GM19438 (cell line): Measurements from ENCODE around the gene PLLP.

Experiments
- ATAC-seq: cut with Tn5 transposase; IDR thresholded peaks from one replicate; pipeline ENCODE4 v1.9.1; 2021; ENCODE audit warnings: low read depth; ENCODE audit not compliant: unreplicated experiment

PLLP gene

DNA sequence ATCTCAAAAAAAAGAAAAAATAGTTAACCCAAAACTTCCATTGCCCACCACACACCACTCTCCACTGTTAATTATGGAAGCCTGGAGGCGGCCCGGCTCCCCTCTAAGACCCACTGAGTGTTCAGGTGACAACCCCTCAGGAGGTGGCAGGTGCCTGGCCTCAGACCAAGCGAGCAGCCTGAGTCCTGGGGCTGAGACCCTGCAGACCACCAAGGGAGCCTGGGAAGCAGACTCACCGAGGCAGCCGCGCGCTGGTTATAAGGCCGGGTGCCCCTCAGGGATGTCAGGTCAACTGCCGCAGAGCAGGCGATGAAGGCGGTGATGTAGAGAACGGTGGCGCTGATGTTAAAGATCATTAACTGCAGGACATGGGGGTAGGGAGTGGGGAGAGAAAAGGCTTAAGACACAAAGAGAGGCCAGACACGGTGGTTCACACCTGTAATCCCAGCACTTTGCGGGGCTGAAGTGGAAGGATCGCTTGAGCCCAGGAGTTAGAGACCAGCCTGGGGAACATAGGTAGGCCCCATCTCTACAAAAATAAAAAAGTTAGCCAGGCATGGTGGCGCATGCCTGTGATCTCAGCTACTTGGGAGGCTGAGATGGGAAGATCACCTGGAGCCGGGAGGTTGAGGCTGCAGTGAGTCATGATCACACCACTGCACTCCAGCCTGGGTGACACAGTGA, 26.1 kb downstream of the PLLP start:
- no peak for ATAC-seq

DNA sequence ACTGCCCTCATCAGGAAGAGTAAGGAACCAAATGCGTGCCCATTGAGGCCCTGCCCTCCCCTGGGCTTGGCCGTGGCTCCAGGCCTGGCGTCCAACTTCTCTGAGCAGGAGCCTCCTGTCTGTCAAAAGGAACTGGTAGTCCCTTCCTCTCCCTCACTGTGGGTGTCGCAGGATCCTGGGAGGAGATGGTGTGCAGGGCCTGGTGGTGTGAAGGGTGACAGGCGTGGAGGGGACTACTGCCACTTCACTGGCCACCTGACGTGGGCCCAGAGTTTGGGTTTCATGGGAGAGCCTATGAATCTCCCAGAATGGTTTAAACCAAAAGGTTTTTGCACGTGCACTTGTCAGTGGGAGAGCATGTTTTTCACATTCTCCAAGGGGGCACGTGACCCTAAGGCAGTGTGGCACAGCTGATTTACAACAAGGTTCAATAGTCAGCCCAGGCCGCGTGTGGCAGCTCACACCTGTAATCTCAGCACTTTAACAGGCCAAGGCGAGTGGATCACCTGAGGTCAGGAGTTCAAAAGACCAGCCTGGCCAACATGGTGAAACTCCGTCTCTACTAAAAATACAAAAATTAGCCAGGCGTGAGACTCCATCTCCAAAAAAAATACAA, 26.9 kb downstream of the PLLP start:
- ATAC-seq = no peak

DNA sequence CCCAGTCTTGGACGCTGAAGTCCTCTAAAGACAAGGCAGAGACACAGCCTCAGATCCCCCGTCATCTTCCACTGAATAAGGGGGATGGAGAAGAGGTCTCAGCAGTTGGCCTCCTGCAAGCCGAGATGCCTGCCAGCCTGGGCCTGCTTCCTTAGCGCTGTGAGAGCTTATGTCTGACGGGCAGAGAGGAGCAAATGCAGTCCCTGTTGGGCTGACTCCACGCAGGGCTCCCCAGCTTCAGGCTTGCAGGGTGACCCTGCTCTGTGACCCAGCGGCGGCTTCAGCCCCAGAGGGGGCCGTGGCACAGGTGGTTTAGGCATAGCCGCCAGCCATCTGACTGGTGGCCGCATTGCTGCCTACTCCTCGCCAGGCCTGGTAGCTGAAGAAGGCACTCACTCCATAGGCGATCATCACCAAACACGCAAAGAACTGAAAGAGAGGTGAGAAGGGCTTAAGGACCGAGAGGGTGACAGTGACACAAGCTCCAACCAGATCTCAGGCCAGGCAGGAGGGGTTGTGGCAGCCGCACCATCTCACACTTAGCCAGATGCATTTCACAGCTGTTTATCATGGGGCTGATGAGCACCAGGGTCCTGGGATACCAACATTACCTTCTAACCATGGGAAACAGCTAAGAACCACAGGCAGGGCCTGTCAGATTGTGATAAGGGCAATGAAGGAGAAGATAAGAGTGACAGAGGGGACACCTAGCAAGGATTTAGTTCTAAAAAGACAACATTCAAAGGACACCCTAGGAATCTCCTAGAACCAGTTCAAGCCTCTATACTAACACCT, 27.7 kb downstream of the PLLP start:
- no peak for ATAC-seq

DNA sequence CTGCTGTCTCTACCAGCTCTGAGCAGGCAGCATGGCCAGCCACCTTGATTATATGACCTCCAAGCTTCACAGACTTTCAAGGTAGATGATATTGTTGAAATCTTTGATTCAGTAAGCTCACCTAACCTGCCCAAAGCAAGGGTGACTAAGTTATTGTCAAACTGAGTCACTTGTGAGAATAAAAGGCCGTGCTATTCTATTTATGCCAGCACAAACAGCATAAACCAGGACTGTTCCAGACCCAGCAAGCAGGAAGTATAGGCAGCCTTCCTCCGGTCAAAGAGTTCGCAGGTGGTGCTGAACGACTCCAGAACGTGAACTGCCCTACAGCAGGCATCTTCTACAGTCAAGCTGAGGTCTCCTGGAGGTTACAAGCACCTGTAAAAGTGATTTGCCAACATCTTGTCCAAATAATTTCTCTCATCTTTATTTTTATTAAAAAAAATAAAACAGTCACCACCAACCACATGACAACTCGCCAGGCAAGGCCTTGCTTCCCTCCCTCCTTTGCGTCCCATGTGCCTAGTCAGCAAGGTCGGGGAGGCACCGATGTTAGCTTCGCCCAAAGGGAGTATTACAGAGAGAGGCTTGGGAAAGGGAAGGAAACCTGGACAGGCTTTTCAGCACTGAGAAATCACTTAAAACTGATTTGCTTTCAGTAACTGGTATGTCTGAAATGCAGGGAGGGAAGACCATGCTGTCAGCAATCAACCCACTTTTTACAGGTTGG, 28.6 kb downstream of the PLLP start:
- ATAC-seq = no peak

DNA sequence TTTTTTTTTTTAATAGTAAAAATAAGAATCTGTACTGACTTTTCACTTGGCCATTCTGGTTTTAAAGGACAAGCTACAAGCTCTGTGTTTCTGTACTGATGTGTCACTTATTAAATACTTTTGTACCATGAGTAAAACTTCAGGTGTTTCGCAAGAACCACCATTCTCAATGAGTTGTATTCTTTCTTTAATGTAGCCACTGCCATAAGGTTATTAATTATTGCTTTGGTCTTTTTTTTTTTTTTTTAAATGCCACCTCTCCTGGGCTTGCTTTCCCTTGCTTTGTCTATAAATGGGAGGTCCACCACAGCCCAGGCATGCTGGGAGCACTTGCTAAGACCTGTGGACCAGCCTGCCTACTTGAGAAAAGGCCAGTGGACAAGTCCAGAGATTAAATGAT, 31.0 kb downstream of the PLLP start:
- no peak for ATAC-seq

DNA sequence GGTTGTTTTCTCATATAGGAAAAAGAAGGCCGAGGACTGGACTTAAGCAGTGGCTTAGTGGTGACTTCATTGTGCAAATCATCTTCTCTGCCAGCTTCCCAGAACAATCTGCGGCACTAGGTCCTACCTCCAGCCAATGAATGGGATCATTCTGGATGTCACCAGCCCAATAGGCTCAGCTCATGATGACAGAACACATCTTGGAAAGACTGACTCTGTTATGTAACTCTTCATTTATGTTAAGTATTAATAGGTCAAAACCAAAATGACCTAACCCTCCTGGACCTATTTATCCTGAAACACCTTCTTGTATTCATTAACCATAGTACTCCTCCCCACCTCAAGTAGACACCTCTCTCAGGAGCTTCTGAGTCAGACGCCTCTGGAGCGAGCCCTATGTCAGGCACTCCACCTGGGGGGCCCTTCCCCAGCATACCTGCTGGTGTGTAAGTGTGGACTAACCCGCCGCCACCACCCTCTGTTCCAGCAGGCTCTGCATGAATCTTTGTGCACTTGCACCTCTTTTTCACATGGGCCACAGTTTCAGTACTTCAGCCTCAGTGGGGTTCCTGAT, 32.2 kb downstream of the PLLP start:
- no peak for ATAC-seq

DNA sequence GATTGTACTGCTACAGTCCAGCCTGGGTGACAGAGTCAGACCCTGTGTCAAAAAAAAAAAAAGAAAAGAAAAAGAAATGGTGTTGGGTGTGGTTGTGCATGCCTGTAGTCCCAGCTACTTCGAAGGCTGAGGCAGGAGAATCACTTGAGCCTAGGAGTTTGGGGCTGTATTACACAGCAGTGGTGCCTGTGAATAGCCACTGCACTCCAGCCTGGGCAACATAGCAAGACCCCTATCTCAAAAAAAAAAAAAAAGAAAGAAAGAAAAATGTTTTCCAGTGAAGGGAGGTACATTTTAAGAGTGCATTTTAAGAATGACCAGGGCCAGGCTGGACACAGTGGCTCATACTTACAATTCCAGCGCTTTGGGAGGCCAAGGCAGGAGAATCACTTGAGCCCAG, 33.1 kb downstream of the PLLP start:
- ATAC-seq = no peak

DNA sequence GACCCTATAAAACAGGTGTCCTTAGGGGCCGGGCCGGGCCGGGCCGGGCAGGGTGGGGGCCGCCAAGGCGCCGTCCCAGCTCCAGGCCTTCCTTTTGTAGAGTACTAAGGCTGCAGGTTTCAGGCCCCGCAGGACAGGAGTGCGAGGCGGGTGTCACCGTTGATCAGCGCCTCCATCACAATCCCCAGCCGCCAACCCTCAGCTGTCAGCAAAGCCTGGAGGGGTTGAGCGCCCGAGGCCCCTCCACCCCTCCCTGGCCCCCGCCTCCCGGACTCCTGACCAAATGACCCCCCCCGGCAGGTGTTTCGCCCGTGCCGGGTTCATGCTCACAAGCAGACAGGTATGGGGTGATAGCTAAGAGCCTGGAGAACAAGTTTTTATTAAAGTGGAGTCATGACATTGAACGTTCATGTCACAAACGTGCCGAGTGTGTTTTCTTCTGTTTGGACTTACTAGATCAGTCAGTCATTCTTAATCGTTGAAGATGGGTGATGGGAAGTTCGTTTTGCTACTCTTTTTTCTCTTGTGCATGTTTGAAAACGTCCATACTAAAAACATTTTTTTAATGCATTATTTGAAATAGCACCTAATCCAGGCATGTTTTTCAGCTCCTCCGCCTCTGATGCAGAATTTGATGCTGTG, 38.9 kb downstream of the PLLP start:
- ATAC-seq = peak; percentile 26

DNA sequence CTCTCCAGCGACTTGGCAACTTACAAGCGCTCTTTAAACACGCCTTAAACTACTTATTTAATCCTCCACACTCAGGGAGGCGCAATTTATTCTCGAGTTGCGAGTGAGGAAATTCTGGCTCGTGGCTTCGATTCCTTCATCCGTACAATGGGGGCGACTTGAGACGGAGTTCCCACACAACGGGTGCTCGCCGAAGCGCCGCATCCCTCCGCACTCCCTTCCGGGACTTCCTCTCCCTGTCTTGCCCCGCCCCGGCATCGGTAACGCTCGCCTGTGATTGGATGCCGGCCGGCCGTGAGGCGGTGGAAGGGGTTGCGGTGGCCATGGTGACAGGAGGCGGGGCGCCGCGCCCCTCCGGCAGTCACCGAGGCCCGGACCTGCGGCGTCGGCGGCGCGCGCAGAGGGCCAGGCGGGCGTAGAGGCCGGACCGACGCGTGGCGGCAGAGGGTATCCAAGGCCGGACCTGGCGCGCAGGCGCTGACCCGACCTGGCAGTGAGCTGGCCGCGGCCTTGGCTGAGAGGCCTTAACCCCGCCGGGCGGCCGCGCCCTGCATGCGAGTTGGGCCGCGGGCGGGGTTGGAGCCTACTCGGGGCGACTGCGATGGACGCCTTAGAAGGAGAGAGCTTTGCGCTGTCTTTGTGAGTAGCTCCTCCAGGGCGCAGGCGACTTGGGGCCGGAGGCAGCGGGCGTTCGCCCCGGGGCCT, 39.6 kb downstream of the PLLP start, which contains the start of gene ARL2BP:
Gene ARL2BP (plus strand): TSS at position 493 of the 705 bp plus-strand sequence. CDS start 109 bp downstream, at position 602.
- peak; percentile 95 for ATAC-seq

DNA sequence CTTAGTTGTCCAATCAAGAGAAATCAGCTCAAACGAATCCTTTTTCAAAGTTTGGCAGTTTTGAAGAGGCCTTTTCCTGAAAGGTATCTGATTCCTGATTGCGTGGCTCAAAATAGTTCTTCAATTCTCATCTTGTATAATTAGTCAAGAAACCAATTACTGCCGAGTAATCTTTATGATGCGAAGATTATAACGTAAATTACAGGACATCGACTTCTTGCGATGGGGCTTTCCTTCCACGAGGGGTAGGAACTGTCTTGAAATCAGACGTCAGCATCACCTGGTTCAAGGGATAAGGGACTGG, 40.1 kb downstream of the PLLP start:
- peak; percentile 22 for ATAC-seq

DNA sequence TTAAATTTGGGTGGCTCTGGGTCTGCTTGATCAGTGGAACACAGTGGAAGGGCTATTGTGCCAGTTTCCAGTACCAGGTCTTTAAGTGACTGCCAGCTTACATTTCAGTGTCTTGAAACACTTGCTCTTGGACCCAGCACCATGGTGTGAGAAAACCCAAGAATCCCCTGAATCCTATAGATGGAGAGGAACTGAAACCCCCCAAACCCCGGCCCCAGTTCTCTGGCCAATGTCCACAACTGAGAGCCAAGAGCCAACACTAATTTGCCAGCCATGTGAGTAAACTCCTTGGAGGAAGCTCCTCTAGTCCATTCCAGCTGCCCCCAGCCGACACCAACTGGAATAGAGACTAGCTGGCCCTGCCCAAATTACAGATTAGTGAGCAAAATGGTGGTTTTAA, 41.8 kb downstream of the PLLP start:
- ATAC-seq = no peak

DNA sequence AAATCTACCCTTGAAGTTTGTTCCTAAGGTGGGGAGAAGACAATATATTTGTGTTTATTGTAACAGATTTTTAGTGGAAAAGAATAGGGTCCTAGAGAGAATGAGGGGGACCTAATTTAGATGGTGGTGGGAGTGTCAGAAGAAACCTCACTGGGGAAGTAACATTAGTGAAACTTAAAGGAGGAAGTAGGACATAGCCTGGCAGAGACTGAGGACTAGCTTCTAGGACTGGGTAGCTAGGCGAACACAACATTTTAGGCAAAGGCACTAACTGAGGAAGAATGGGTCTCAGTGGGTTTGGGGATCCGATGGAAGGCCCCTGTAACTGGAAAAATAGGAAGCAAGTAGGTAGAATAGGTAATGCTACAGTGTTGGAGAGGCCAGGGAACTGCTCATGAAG, 43.6 kb downstream of the PLLP start:
- ATAC-seq = no peak

DNA sequence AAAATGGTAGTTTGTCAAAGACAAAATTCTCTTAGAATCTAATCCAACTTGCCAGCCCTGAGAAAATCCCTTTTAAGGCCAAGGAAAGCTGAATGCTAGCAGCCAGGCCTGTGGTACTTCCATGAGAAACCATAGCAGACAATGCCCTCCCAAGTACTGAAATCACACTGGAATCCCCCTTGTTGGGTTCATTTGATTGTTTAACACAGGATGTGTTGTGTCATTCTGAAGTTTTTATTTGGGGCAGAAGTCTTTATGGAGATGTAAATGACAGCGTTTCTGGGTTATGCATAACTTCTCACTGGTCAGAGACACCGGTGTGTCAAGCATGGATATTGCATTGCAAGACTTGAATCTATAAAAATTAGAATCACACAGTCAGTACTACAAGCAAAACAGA, 45.4 kb downstream of the PLLP start:
- ATAC-seq = no peak

DNA sequence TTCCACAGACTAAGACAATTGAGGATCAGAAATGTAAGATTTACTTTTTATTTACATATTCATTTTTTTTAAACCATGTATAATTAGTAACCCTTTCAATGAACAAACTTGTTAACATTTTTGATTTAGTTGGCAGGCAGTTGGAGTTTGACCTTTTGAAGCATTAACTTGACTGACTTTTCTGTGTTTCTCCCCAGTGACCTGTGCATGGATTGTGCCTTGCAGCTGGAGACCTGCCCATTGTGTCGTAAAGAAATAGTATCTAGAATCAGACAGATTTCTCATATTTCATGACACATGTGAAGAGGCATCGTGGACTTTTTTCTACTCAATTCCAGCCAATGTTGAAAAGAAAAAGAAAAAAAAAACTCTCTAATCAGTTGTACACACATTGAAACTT, 45.8 kb downstream of the PLLP start:
- ATAC-seq = no peak

DNA sequence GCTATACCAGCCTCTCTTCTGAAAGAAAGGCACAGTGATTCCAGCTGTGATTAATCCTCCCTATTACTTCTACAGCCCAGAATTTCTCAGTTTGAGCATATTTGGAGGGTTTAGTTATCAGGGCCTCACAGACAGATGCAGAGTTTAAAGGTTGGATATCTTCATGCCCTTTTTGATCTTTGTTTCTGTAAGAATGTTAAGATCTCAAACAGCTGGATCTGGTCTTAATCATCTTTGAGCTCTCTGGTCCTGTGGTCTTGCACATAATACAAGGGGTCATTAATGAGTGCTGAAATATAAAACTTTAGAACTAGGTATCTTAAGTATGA, 48.5 kb downstream of the PLLP start:
- ATAC-seq = no peak

DNA sequence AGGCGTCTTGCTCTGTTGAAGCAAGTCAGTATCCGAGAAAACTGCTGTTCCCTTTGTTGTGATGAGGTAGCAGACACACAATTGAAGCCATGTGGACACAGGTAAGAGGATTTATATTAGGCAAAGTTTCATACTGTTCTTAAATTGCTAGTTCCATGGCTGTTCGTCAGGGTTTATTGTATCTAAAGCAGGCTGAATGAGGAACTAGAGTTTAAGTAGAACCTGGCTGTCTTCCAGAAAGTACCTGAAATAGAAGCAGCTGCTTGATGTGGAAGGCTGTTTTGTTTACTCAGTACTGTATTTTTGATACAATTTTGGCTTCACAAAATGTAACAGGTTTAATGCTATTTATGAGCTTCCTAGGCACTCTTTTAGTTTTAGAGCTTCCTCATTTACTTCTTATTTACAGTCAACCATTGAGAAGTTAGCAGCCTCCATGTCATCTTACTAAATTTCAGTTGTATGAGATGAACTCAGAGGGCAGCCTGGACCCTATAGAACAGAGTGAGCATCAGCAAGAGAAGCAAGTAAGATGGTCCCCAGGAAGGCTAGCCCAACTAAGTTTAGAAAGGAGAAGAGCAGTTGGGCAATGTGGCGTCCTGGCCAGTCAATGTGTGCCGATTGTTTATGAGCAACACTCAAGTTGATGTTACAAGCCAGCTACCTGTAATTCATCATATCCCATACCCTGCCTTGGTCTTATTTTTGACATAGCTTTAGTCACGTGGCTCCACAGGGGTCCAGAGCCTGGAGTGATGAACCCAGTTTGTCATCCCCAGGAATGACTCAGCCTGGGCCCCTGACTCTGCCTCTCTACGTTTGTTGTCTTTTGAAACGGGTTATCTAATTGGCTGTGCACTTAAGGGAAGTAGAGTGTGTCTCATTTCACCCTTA, 49.1 kb downstream of the PLLP start:
- no peak for ATAC-seq

DNA sequence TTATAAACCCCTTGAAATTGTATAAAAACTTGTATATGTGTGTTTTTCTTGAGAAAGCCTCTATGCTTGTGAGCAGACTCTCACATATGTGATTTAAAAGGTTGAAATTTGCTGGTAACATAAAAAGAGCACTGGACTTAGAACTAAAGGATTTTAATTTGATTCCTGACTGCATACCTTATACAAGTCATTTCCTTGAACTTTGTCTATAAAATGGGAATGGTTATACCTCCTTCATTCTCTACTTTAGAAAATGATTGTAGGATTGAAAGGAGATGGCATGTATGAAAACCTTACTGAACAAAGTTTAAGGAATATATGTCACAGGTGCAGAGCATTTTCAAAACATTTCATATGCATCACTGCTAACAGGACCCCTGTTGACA, 49.8 kb downstream of the PLLP start:
- ATAC-seq = no peak

DNA sequence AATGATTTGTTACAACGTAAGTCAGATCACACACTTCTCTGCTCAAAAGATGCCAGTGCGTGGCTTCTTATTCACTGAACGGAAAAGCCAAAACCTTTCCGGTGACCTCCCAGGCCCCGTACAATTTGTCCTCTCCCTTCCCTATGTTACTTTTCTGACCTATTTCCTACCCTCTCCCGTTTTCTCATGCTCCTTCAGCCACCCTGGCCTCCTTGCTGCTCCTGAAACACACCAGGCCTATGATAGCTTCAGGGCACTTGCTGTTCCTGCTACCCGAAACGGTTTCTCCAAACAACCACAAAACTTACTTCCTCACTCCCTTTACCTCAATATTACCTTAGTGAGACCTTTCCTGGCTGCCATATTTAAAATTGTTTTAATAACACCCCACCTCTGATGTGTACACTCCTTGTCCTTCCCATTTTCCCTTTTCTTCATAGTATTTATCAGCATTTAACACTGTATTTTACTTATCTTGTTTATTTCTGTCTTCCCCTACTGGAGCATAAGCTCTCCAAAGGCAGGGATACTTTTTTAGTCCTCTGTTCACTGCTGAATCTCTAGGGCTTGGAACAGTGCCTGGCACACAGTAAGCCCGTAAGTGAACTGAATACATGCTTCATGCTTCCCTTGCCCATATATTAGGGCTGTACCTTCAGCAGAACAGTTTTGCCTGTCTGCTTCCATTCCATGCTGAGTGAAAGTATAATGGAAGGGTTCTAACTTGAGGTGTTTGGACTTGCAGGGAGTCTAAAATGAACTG, 50.3 kb downstream of the PLLP start:
- ATAC-seq = no peak
